HEK293 (cell line): ENCODE results near the gene ENTREP3.

ENCODE experiments used
- CTCF ChIA-PET: fragments of 350-600 bp; formaldehyde crosslinking; extraction: SDS; loops from one replicate; lab custom pipeline; 2021; ENCODE audit warnings: antibody characterized with exemption; lab: Yijun Ruan, JAX
- POLR2A ChIA-PET: fragments of 300-600 bp; formaldehyde crosslinking; extraction: SDS; loops from one replicate; lab custom pipeline; 2020; ENCODE audit warnings: antibody characterized with exemption, inconsistent platforms; lab: Yijun Ruan, JAX
- H3K27ac ChIP-seq: fragments of 200-500 bp; sonication (Bioruptor generic); 2 replicates; pipeline ENCODE4 v1.5.1; 2014; ENCODE audit warnings: low read depth, low read length, control low read depth, inconsistent platforms; ENCODE audit errors: extremely low read depth
- H3K36me3 ChIP-seq, 2 experiments: fragments of 200-500 bp in 1 of 2; sonication (Bioruptor generic) in 1 of 2; 1 replicate in 1 of 2; 2 replicates in 1 of 2; pipeline ENCODE4 v1.5.1; 2014 to 2017; ENCODE audit warnings: inconsistent platforms in 2 of 2, low read length in 2 of 2; ENCODE audit not compliant: control insufficient read depth in 2 of 2, insufficient read depth in 1 of 2
- H3K4me1 ChIP-seq: fragments of 200-500 bp; sonication (Bioruptor generic); 2 replicates; pipeline ENCODE4 v1.5.1; 2014; ENCODE audit warnings: mild to moderate bottlenecking, low read length, inconsistent platforms; ENCODE audit not compliant: control insufficient read depth, insufficient read depth
- H3K4me3 ChIP-seq: 2 replicates; pipeline ENCODE4 v1.5.1; 2011; ENCODE audit warnings: low read depth, mild to moderate bottlenecking, control low read depth, low read length, moderate library complexity
- H3K9me3 ChIP-seq: fragments of 200-500 bp; sonication (Bioruptor generic); 2 replicates; pipeline ENCODE4 v1.5.1; 2014; ENCODE audit warnings: low read depth, low read length, inconsistent platforms; ENCODE audit not compliant: control insufficient read depth, insufficient read depth
- GFI1B ChIP-seq: fragments of 450-650 bp; formaldehyde crosslinking; IDR thresholded peaks from 2 replicates; pipeline ENCODE4 v1.5.1; 2016; ENCODE audit warnings: missing biosample characterization, missing genetic modification characterization
- OSR2 ChIP-seq: fragments of 450-650 bp; formaldehyde crosslinking; IDR thresholded peaks from 2 replicates; pipeline ENCODE4 v1.5.1; 2016; ENCODE audit warnings: missing biosample characterization, missing genetic modification characterization
- SCRT2 ChIP-seq: fragments of 450-650 bp; formaldehyde crosslinking; IDR thresholded peaks from 2 replicates; pipeline ENCODE4 v1.5.1; 2016; ENCODE audit warnings: missing biosample characterization, missing genetic modification characterization
- ZBTB11 ChIP-seq: fragments of 450-650 bp; formaldehyde crosslinking; conservative IDR thresholded peaks from 2 replicates; pipeline ENCODE4 v1.5.1; 2016; ENCODE audit warnings: low read depth, missing biosample characterization, missing genetic modification characterization
- ZBTB26 ChIP-seq: fragments of 450-650 bp; formaldehyde crosslinking; optimal IDR thresholded peaks from 2 replicates; pipeline ENCODE3; 2016; ENCODE audit warnings: missing biosample characterization, mild to moderate bottlenecking, missing genetic modification characterization
- ZNF214 ChIP-seq: fragments of 450-650 bp; formaldehyde crosslinking; IDR thresholded peaks from 2 replicates; pipeline ENCODE4 v1.5.1; 2017; ENCODE audit warnings: missing biosample characterization, mild to moderate bottlenecking, missing genetic modification characterization, borderline replicate concordance
- ZNF280D ChIP-seq: fragments of 450-650 bp; formaldehyde crosslinking; IDR thresholded peaks from 2 replicates; pipeline ENCODE4 v1.5.1; 2016; ENCODE audit warnings: missing biosample characterization, missing genetic modification characterization
- ZNF37A ChIP-seq: fragments of 450-650 bp; IDR thresholded peaks from 2 replicates; pipeline ENCODE4 v1.5.1; 2018; ENCODE audit warnings: missing biosample characterization, missing genetic modification characterization
- ZNF416 ChIP-seq: fragments of 450-650 bp; formaldehyde crosslinking; IDR thresholded peaks from 2 replicates; pipeline ENCODE4 v1.5.1; 2016; ENCODE audit warnings: missing biosample characterization, missing genetic modification characterization
- ZNF530 ChIP-seq: fragments of 450-650 bp; formaldehyde crosslinking; IDR thresholded peaks from 2 replicates; pipeline ENCODE4 v1.5.1; 2016; ENCODE audit warnings: low read depth, missing biosample characterization, missing genetic modification characterization
- ZNF571 ChIP-seq: fragments of 450-650 bp; formaldehyde crosslinking; IDR thresholded peaks from 2 replicates; pipeline ENCODE4 v1.5.0; 2017; ENCODE audit warnings: missing biosample characterization, missing genetic modification characterization
- ZNF623 ChIP-seq: fragments of 450-650 bp; formaldehyde crosslinking; IDR thresholded peaks from 2 replicates; pipeline ENCODE4 v1.5.1; 2016; ENCODE audit warnings: missing biosample characterization, missing genetic modification characterization
- ZNF624 ChIP-seq: fragments of 450-650 bp; formaldehyde crosslinking; IDR thresholded peaks from 2 replicates; pipeline ENCODE4 v1.5.1; 2017; ENCODE audit warnings: missing biosample characterization, missing genetic modification characterization
- ZNF645 ChIP-seq: fragments of 450-650 bp; formaldehyde crosslinking; IDR thresholded peaks from 2 replicates; pipeline ENCODE4; 2016; ENCODE audit warnings: missing biosample characterization, missing genetic modification characterization
- ZNF677 ChIP-seq: fragments of 450-650 bp; IDR thresholded peaks from 2 replicates; pipeline ENCODE4 v1.5.0; 2018; ENCODE audit warnings: missing biosample characterization, mild to moderate bottlenecking, missing genetic modification characterization, moderate library complexity
- ZNF692 ChIP-seq: fragments of 450-650 bp; formaldehyde crosslinking; IDR thresholded peaks from 2 replicates; pipeline ENCODE4 v1.5.1; 2016; ENCODE audit warnings: missing biosample characterization, missing genetic modification characterization
- ZNF747 ChIP-seq: fragments of 450-650 bp; formaldehyde crosslinking; IDR thresholded peaks from 2 replicates; pipeline ENCODE4 v1.5.1; 2016; ENCODE audit warnings: missing biosample characterization, missing genetic modification characterization
- ZNF768 ChIP-seq: fragments of 450-650 bp; formaldehyde crosslinking; IDR thresholded peaks from 2 replicates; pipeline ENCODE4 v1.5.1; 2018; ENCODE audit warnings: missing biosample characterization, mild to moderate bottlenecking, missing genetic modification characterization
- ZNF830 ChIP-seq: fragments of 450-650 bp; IDR thresholded peaks from 2 replicates; pipeline ENCODE4 v1.5.0; 2018; ENCODE audit warnings: missing biosample characterization, missing genetic modification characterization, low read depth, mild to moderate bottlenecking, moderate library complexity
- ZSCAN23 ChIP-seq: fragments of 450-650 bp; formaldehyde crosslinking; IDR thresholded peaks from 2 replicates; pipeline ENCODE4 v1.5.1; 2016; ENCODE audit warnings: missing biosample characterization, missing genetic modification characterization
- ZSCAN5A ChIP-seq: fragments of 450-650 bp; formaldehyde crosslinking; IDR thresholded peaks from 2 replicates; pipeline ENCODE4 v1.5.1; 2016; ENCODE audit warnings: missing biosample characterization, missing genetic modification characterization
- ZXDB ChIP-seq: fragments of 450-650 bp; formaldehyde crosslinking; IDR thresholded peaks from 2 replicates; pipeline ENCODE4 v1.5.1; 2016; ENCODE audit warnings: missing biosample characterization, missing genetic modification characterization

The ENTREP3 gene

GRCh38 chr1:155297384-155297783 is 42.1 kb upstream of the ENTREP3 start:
- H3K4me3 ChIP-seq = no peak overlapping the region
- ChIA-PET CTCF (no interaction called here), POLR2A (interaction anchor here (0.6 kb wide), 1 partner anchor 35 kb away, joined by 3 read pairs; the partner anchor contains the start of gene SCAMP3)
- H3K4me1 ChIP-seq = no peaks in the 10 kb centered on the region
- TF ChIP-seq ZNF214 (tag by site-specific recombination) = no peak
- TF ChIP-seq ZNF623 (tag by site-specific recombination) = no peak
- TF ChIP-seq ZNF747 (tag by site-specific recombination) = no peak
- TF ChIP-seq ZNF416 = no peak
- TF ChIP-seq OSR2 (tag by site-specific recombination) = no peak
- TF ChIP-seq ZBTB26 (tag by site-specific recombination) = no peak
- no peak for TF ChIP-seq ZSCAN5A (tag by site-specific recombination)
- no peak for TF ChIP-seq ZSCAN23 (tag by site-specific recombination)
- no peak for TF ChIP-seq ZNF692 (tag by site-specific recombination)
- no peak for TF ChIP-seq ZNF37A (tag by site-specific recombination)
- no peak for TF ChIP-seq ZNF624
- no peak for TF ChIP-seq ZXDB
- no peak for TF ChIP-seq ZNF768 (tag by site-specific recombination)
- no peak for TF ChIP-seq SCRT2 (tag by site-specific recombination)
- TF ChIP-seq ZNF530 = no peak
- no peaks in the 10 kb centered on the region for H3K9me3 ChIP-seq
- H3K36me3 ChIP-seq = no peaks in the 10 kb centered on the region
- H3K27ac ChIP-seq = no peak overlapping the region

GRCh38 chr1:155296661-155297060 is 41.4 kb upstream of the ENTREP3 start:
- Histone ChIP-seq H3K9me3 (no peaks in the 10 kb centered on the region), H3K4me1 (no peaks in the 10 kb centered on the region), H3K27ac (no peak overlapping the region), H3K4me3 (no peak overlapping the region), H3K36me3 (no peaks in the 10 kb centered on the region)
- ChIA-PET CTCF (interaction anchor here (0.6 to 1.2 kb wide), 2 partner anchors 11 to 19 kb away, joined by 3 to 4 read pairs; no protein-coding TSS in a partner anchor), POLR2A (no interaction called here)
- TF ChIP-seq ZNF677 (tag by site-specific recombination) (peak; percentile 69), ZNF645 (tag by site-specific recombination) (no peak)

- Histone ChIP-seq H3K4me3 (no peak overlapping the region), H3K9me3 (no peaks in the 10 kb centered on the region), H3K27ac (no peak overlapping the region), H3K36me3 (no peaks in the 10 kb centered on the region), H3K4me1 (no peaks in the 10 kb centered on the region)
- ChIA-PET CTCF (interaction anchor here (1.2 kb wide), 1 partner anchor 12 kb away, joined by 4 read pairs; no protein-coding TSS in a partner anchor), POLR2A (interaction anchor here (0.6 kb wide), 1 partner anchor 28 kb away, joined by 3 read pairs; no protein-coding TSS in a partner anchor)
- TF ChIP-seq GFI1B (tag by site-specific recombination) (no peak), ZNF280D (tag by site-specific recombination) (no peak), ZNF571 (no peak), ZBTB11 (tag by site-specific recombination) (no peak), ZNF830 (tag by site-specific recombination) (no peak)
Measured at GRCh38 chr1:155295942-155296267, 40.6 kb upstream of the ENTREP3 start.
